GM21576 (cell line): ENCODE data around the gene ABITRAM.
"Not testable (repeated sequence)": the region's sequence is repeated elsewhere in the genome, so short reads cannot be mapped to it uniquely, and the experiment has no call there.

ENCODE experiments used
- ATAC-seq: cut with Tn5 transposase; IDR thresholded peaks from one replicate; pipeline ENCODE4 v1.9.1; 2021; ENCODE audit warnings: mild to moderate bottlenecking, moderate library complexity; ENCODE audit not compliant: unreplicated experiment

Gene ABITRAM, protein sequence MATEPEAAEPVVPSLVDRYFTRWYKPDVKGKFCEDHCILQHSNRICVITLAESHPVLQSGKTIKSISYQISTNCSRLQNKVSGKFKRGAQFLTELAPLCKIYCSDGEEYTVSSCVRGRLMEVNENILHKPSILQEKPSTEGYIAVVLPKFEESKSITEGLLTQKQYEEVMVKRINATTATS

DNA sequence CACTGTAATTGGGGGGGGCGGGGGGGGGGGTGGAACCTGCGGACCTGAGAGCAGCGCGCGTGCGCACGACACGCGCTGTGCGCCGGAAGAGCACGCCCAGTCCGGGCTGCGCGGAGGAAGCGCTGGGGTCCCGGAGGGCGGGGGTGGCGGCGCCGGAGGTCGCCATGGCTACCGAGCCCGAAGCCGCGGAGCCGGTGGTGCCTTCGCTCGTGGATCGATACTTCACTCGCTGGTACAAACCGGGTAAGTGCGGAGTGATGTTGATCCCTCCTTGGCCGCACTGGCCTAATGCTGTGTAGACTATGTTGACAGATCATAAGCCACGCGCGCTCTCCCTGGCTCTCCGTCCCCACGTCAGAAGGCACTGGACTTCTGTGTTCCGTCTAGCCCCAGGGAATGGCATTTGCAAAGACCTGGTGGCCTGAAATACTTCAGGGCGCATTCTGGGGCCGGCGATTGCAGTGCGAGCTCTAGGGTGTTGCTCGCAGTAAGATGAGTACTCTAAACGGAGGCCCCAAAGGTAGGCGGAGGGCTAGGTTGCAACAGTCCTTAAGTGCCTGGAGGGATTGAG is at the start of gene ABITRAM:
Gene ABITRAM (plus strand): TSS at position 78 of the 571 bp plus-strand sequence. CDS start 87 bp downstream, at position 165.
- ATAC-seq, result peak; percentile 79

DNA sequence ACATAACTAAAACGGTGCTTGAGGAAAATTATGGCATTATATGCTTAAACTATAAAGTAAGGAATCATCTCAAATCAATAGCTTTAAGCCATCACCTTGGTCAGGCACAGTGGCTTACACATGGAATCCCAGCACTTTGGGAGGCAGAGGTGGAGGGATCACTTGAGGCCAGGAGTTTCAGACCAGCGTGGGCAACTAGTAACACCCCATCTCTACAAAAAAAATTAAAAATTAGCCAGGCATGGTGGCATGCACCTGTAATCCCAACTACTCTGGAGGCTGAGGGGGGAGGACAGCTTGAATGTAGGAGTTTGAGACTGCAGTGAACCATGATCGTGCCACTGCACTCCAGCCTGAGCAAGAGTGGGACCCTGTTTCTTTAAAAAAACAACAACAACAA is 49.5 kb upstream of the ABITRAM start:
- ATAC-seq, result no peak

DNA sequence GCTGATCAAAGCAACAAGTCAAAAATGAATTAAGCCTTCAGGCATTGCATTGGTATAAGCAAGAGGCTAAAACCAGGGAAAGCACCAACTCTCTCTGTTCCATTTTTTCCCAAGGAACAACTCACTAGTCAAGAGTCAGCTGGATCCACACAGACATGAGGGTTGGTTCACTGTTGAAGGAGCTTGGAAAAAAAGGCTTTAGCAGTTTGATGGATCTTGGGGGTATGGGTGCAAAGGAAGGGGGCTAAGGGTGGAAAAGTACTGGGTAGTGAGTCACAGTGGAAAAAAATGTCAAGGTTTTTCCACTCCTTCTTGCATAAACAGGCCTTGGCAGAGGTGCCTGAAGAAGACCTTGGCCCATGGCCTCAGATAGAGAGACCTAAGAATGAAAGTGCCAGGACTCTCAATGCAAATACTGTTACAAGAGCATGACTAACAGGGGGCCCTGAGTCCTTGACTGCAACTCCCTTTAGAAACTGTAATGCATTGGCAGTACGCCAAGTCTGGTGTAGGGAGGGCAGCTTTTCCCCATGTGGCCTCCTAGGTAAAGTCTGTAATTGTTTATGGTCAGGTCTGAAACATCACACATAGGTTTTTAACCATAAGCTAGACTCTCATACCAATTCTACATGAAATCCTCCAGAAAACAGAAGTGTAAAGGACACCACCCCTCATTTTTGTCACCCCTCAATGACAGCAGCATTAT is 48.4 kb upstream of the ABITRAM start:
- ATAC-seq, result peak; percentile 99

DNA sequence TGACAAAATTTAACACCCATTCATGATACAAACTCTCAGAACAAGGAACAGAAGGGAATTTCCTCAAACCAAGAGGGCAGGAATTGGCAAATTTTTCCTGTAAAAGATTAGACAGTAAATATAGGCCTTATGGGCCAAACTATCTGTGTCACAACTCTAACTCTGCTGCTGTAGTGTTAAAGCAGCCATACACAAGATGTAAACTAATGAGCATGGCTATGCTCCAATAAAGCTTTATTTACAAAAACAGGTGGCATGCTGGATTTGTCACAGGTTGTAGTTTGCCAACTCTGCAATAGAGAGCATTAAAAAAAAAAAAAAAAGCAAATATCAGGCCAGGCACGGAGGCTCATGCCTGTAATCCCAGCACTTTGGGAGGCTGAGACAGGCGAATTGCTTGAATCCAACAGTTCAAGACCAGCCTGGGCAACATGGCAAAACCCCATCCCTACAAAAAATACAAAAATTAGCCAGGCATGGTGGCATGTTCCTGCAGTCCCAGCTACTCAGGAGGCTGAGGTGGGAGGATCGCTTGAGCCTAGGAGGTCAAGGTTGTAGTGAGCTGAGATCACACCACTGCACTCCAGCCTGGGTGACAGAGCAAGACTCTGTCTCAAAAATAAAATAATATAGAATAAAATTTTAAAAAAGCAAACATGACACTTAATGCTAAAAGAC is 47.5 kb upstream of the ABITRAM start:
- not testable (repeated sequence) for ATAC-seq

DNA sequence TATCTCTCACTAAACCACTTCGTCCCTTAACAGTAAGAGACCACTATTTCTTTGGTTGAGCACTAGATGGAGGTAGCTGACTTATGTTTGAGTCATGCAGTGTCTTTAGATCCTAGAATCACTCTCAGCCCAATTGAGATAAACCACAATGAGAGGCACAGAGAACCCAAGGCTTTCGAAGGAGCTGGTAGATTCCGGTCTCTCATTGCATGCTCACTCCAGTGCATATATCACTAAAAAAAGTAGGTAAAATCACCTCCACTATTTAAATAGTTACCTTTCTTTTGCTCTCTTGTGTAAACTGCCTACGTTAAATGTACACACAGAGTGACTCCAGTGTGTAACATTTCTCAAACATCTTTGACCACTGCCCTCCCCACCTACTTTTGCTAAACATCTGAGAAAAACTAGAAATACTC is 44.5 kb upstream of the ABITRAM start:
- ATAC-seq, result no peak

DNA sequence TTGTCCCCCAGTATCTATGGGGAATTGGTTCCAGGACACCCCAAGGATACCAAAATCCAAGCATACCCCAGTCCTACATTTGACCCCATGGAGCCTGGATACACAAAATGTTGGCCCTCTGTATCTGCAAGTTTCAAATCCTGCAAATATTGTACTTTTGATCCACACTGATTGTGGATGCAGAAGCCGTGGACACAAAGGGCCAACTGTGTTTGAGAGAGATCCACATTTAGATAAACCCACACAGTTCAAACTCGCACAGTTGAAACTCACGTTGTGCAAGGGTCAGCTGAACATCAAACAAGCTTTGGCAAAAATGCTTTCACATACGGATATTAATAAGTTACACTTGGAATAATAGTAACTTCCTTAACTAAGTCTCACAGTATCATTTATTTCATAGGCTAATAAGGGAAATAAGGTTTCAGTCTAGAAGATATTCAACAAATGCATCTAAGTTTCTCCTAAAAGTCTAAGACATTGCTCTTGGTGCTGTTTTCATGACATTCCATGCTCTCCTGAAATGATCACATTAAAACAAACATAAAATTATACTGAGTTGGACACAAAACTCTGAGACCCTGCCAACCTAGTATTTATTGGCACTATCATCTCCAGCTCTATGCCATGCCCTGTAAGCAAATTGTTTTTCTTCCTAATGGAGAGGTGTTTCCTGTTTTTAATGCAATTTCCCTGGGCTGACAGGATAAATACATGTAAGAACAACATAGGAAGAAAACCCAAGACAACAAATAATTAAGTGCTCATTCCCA is 39.8 kb upstream of the ABITRAM start:
- ATAC-seq, result no peak

DNA sequence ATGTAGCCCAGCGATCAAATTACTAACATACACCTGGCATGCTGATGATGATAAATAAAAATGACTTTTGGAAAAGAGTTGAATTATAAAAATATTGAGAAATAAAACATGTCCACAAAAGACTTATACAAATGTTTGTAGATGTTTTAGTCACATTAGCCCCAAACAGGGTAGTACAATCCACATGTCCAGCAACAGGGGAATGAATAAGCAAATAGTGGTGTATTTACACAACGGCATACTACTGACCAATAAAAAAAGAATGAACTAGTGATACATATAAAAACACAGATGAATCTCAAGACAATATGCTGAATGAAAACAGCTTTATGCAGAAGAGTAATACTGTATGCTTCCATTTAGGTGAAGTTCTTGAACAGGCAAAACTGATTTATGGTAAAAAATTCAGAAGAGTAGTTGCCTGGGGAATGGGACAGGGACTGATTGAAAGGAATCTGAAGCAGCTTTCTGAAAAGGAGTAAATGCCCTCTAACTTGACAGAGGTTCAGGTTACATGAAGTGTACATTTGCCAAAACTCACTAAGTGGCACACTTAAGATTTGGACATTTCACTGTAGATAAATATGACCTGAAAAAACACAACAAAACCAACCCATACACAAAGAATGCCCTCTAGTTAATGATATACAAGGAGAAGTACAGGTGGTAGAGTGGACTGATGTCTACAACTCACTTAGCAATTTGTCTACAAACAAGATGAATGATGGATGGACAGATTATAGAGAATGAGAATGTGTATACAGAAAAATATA is 36.7 kb upstream of the ABITRAM start:
- no peak for ATAC-seq

DNA sequence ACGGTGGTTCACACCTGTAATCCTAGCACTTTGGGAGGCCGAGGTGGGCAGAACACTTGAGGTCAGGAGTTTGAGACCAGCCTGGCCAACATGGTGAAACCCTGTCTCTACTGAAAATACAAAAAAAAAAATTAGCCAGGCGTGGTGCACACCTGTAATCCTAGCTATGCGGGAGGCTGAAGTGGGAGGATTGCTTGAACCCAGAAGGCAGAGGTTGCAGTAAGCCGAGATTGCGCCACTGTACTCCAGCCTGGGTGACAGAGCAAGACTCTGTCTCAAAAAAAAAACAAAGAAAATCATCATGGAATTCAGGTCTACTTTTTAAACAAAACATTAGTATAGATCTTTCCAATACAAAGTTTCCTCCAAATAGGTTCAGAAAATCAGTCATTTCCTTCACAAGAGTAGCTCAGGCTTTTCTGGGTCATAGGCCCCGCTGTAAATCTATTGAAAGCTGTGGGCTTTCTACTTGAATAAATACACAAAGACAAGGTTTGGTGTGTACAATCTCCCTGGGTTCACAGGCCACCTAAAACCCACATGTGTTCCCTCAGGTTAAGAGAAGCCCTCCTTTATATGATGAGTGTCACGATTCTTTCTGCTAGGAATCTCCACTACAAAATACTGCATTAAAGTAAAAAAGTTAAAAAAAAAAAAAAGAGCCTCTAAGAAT is 35.0 kb upstream of the ABITRAM start:
- not testable (repeated sequence) for ATAC-seq

DNA sequence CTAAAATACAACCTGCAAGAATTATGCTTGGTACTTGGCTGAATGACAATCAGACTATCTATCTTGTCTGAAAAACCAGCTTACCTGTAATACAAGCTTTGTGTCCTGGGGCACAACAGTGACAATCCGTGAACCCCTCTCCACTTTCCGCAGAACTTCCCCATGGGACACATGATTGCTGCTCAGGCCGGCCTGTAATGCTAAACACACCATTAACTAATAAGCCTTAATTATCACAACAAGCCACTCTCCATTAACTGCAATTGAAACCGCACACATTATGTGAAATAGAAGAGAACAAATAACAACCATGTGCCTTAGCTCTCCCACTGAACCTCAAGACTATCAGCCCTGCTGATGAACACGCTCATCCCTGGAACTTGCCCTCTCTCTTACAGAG is 34.0 kb upstream of the ABITRAM start:
- no peak for ATAC-seq

DNA sequence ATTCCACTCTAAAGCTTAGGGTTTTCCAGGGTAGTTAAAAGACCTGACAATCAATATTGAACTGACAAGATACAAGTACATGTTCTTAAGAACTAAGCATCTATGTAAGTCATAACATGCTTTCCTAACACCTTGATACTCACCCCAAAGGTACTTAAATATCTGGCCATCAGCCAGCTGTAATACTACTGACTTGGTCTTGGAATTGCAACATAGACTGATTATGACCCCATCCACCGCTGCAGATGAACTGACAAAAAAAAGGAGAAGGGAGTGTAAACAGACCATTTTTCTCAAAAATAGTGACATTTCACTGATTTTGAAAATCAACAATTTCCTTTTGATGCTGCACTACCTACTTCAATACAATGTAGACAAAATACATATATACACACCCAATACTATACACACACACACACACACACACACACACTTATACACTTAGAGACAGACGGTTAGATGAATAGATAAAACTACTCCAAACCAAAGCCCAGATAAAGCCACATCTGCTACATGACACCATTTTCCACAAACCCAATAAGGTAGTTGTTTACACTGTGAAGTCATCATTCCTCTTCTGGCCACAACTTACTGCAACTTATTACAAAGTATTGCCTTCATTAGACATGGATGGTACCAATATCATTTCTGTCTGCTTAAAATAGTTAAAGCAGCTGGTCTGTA is 30.6 kb upstream of the ABITRAM start:
- ATAC-seq, result no peak

DNA sequence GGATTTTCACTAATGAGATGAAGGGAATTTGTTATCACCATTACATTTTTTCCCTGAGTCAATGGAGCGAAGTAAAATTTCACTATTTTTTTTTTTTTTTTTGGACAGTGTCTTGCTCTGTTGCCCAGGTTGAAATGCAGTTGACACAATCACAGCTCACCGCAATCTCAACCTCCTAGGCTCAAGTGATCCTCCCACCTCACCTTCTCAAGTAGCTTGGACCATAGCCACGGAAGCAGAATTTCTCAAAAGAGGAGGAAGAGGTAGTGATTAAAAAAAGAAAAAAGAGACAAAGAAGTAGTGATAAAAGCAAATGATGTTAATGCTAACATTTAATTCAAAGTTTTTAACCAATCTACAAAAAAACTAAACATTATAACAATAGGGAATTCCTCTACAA is 30.0 kb upstream of the ABITRAM start:
- ATAC-seq, result no peak

DNA sequence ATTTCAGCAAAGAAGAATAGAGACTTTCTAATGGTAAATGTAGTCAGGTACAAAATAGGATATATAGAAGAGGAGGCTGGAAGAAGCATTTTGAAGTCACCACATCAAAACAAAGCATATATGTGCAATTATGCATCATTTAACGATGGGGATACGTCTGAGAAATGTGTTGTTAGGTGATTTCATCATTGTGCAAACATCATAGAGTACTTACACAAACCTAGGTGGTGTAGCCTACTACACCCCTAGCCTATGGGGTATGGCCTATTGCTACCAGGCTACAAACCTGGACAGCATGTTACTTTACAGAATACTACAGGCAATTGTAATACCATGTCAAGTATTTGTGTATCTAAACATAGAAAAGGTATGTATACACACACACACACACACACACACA is 28.7 kb upstream of the ABITRAM start:
- no peak for ATAC-seq

DNA sequence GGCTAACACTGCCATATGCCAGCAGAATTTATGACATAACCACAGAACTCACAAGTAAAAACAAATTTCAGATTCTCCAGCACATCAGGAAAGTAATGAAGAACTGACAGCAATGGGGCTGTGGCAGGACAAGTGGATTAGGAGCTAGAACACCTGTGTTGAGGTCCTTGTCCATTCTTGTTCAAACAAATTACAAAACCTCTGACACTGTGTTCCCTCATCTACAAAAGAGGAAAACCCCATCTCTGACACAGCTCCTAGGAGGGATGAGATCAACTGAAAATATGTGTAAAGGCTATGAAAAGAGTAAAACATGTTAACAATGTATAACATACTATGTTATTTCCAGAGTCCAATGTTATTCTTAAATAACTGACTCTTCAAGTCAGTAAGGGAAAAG is 23.8 kb upstream of the ABITRAM start:
- ATAC-seq, result no peak

DNA sequence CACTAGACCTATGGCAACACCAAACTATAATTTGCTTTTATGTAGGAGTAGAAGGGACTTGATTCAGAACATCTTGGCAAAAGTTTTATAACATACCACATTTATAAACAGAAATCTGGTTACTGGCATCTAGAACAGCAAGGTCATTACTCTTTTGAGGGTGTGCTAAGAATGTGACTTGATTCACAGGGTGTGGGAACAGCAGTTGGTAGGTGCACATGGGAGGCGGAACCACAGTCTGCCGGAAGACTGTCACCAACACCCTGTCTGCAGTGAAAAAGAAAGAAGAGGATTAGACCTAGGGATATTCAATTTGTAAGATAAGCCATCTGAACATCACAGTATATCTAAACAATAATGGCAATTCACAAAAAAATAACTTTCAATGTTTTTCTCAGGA is 23.3 kb upstream of the ABITRAM start:
- ATAC-seq, result no peak

DNA sequence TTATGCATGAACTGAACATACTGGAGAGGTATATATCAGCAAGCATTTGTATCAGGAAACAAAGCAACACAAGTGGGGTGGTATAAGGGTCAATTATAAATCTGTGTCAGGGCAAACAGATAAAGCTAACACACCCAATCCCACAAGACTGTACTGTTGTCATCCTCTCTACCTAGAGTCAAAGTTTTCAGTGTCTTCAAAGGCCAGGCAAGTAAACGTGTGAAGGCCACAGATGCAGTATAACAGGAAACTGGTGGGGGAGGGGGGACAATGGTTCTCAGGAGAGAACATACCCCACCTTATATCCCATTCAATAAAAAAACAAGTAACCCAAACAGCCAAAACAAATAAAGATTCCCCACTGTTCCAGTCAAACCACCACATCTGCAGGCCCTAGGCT is 22.4 kb upstream of the ABITRAM start:
- ATAC-seq, result no peak

DNA sequence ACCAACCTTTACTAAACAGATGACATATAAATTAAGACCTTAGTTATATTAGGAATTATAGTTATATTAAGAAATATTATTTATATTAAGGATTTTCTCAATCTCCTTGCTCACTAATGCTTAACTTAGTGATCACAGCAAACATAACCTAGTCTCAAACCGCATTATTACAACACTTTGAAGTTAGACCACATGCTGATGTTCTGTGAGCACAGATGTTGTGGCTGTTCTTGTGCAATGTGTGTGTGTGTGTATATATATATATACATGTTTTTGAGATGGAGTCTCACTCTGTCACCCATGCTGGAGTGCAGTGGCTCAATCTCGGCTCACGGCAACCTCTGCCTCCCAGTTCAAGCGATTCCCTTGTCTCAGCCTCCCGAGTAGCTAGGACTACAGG is 20.8 kb upstream of the ABITRAM start:
- ATAC-seq, result no peak

DNA sequence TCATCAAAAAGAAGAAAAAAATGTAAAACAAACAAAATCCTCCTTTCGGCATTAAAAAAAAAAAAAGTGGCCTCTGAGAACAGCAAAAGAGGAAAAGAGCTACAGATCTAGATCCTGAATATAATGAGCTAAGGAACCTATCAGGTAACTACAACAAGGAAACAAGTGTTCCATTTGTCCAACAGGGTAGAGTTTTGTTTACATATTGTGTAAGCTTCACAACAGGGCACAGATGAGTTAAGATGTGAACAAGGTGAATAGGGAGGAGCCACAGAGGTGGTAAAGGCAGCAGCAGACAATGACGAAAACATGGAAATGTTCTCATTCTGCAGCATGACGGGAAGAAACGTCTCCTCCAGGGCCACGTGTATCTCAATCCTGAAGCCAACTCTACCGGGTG is 14.7 kb upstream of the ABITRAM start:
- ATAC-seq, result no peak

DNA sequence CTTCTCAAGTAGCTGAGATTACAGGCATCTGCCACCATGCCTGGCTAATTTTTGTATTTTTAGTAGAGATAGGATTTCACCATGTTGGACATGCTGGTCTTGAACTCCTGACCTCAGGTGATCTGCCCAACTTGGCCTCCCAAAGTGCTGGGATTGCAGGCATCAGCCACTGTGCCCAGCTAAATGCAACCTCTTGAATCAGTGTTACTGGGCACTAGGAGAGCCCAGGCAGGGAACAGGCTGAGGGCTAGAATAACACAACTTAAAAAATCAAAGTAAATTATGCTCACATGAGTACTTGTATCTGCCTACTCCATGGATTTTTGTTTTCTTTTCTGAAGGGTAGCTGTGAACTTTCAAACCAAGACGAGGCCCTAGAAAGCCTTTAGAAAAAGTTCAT is 13.8 kb upstream of the ABITRAM start:
- ATAC-seq, result not testable (repeated sequence)

DNA sequence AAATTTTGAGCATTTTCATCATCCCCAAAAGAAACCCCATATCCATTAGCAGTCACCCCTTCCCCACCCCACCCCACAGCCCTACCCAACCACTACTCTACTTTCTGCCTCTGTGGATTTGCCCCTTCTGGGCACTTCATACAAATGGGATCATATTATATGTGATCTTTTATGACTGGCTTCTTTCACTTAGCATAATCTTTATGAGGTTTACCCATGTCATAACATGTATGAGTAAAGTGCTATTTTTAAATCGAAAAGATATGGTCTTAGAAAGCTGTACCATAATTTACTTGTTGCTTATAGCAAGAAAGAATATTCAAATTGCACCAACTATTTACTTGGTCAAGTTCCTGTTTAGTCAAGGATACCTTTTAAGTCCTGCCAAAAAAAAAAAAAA is 13.0 kb upstream of the ABITRAM start:
- no peak for ATAC-seq
